Esophagus squamous epithelium (tissue), 4 donors: ENCODE measurements around the gene DOK5.

Experiments
- CTCF ChIP-seq, 6 experiments: fragments of 450-650 bp in 4 of 6; fragments of 200-600 bp in 2 of 6; sonication (generic) in 2 of 6; IDR thresholded peaks; one replicate each; pipeline ENCODE4 v1.5.1; 2016 to 2019; ENCODE audit warnings: antibody characterized with exemption in 6 of 6, mild to moderate bottlenecking in 4 of 6, moderate library complexity in 4 of 6
- POLR2A ChIP-seq, 4 donors: fragments of 450-650 bp; IDR thresholded peaks; one replicate each; pipeline ENCODE4 v1.6.1; 2017; ENCODE audit warnings: antibody characterized with exemption in 4 of 4, mild to moderate bottlenecking in 4 of 4, moderate library complexity in 3 of 4

GRCh38 chr20:54623991-54624569, 148.7 kb downstream of the DOK5 start:
- TF ChIP-seq POLR2A (IDR thresholded peaks at IDR 0.05) (no peak), CTCF (IDR thresholded peaks at IDR 0.05) (no peak)
